ENCODE data around the gene SOWAHA.

Gene SOWAHA

GRCh38 chr5:132777209-132778069, 35.7 kb upstream of the SOWAHA start, which contains the start of gene SEPTIN8:
Gene SEPTIN8, minus strand, starts transcription at chr5:132777239. Its CDS starts 102 bp downstream, at chr5:132777137.
- peak within 1 kb of the TSS; percentile 63 for H3K4me3 ChIP-seq (ENCODE audit: control insufficient read depth, low read depth, low read length)
- no peak for DNase-seq (ENCODE audit: low read depth)
- no peak for TF ChIP-seq CTCF (IDR thresholded peaks at IDR 0.05; ENCODE audit: control insufficient read depth, insufficient read depth, low read depth, low read length, missing control alignments)

- H3K4me3 ChIP-seq (ENCODE audit: control insufficient read depth, low read depth, low read length), result peak overlapping the region; percentile 63
- DNase-seq (ENCODE audit: low read depth), result no peak
- TF ChIP-seq CTCF (IDR thresholded peaks at IDR 0.05; ENCODE audit: control insufficient read depth, insufficient read depth, low read depth, low read length, missing control alignments), result no peak
Observed at GRCh38 chr5:132778129-132778528, 35.0 kb upstream of the SOWAHA start.

- DNase-seq (ENCODE audit: low read depth), result no peak
- no peak overlapping the region for H3K4me3 ChIP-seq (ENCODE audit: control insufficient read depth, low read depth, low read length)
- no peak for TF ChIP-seq CTCF (IDR thresholded peaks at IDR 0.05; ENCODE audit: control insufficient read depth, insufficient read depth, low read depth, low read length, missing control alignments)
Observed at GRCh38 chr5:132778856-132779255, 34.2 kb upstream of the SOWAHA start.

GRCh38 chr5:132779961-132780360, 33.1 kb upstream of the SOWAHA start:
- TF ChIP-seq CTCF (IDR thresholded peaks at IDR 0.05; ENCODE audit: control insufficient read depth, insufficient read depth, low read depth, low read length, missing control alignments), result no peak
- H3K4me3 ChIP-seq (ENCODE audit: control insufficient read depth, low read depth, low read length), result no peak overlapping the region
- no peak for DNase-seq (ENCODE audit: low read depth)

GRCh38 chr5:132780577-132780976, 32.5 kb upstream of the SOWAHA start:
- DNase-seq (ENCODE audit: low read depth), result no peak
- H3K4me3 ChIP-seq (ENCODE audit: control insufficient read depth, low read depth, low read length), result no peak overlapping the region
- TF ChIP-seq CTCF (IDR thresholded peaks at IDR 0.05; ENCODE audit: control insufficient read depth, insufficient read depth, low read depth, low read length, missing control alignments), result no peak

- no peak overlapping the region for H3K4me3 ChIP-seq (ENCODE audit: control insufficient read depth, low read depth, low read length)
- DNase-seq (ENCODE audit: low read depth), result no peak
- TF ChIP-seq CTCF (IDR thresholded peaks at IDR 0.05; ENCODE audit: control insufficient read depth, insufficient read depth, low read depth, low read length, missing control alignments), result no peak
Observed at GRCh38 chr5:132781029-132781428, 32.1 kb upstream of the SOWAHA start.

Data from AG09309 (cell line).